NCI-H128 (cell line): ENCODE data around the gene RNF6.
A peak's percentile ranks its signal among the peaks of the same experiment; 100 is the strongest.

Experiments
- DNase-seq: peaks from one replicate; lab custom pipeline; 2025; ENCODE audit not compliant: unreplicated experiment; lab: John Stamatoyannopoulos, UW

RNF6 gene

DNA sequence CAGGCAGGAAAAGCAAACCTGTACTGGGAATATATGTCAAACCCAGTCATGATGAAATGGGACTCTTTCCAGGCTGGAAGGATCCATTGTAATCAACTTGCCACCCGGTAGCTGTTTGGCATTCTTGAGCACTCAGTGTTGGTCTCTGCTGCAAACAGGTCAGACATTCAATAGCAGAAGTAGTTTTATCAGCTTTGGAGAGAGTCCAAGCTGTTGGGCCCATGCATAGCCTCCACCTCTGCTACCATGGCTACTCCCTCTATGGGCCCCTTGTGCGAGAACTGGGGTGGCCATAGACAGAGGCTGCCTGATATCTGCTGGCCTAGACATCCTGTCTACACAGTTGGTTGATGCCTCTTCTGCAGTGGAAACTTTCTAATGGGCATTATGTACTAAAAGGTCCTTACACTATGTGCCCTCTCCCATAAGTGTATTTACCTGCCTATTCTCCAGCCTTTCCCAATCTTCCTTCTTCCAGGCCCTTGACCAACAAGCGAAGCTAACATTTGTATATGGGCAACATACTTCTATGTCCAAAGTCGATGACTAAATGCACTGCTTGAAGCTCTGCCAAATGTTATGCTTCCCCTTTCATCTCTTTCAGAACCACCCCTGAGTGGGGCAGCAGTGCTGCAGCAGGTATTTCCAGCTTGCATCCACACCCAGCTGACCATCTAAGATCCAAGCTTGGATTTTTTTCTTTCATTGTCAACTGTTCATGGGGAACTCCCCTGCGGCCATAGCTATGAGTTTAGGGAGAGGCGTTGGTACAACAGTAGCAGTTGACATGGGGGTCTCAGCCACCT is 5.3 kb upstream of the RNF6 start:
- DNase-seq: no peak

DNA sequence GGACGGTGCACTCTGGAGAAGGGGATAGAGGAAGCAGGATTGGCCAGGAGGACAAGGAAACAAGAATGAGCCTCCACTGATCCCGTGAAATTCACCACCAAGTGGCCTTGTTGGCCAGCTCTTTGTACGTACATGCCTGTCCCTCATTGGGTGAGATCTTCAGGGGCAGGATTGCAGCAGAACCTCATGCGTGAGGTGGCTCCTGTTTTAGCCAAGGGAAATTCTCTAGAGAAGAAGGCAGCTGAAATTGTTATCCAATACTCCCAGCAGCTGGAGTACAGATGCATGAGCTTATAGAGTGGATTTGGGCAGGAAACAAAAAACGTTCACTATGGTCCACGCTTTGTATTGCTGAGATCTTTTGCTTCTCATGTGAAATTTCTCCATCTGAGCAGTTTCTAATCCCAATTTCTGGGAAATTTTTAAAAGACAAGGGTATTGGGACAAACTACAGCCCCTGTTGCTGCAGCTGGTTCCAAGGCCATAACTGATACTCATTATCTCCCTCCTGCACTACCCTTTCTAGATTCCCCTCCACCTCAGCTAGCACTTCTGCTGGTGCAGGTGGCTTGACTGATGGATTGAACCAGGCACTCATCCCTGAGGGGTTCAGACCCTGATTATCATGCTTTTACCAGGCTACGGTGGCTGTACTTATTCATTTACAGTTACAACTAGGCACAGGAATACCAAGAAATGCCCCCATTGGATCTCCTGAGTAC is 3.9 kb upstream of the RNF6 start:
- DNase-seq: no peak

DNA sequence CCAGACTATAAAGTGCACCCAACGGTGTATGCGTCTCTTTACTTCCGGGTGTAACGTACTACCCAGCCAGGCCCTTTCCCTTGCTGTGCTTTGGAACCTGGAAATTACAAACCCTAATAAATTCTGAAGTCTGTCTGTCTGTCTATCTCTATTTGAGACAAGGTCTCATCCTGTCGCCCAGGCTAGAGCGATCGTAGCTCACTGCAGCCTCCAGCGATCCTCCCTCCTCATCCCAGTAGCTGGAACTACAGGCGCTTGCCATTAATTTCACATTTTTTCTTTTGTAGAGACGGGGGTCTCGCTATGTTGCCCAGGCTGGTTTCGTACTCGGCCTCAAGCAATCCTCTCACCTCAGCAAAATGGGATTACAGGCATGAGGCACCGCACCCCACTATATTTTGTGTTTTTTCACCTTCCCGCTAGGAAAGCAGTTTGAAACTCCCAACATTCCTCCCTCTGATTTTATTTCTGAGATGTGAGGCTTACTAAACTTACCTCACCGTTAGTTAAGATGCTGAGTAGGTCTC is 469 bp upstream of the RNF6 start:
- no peak for DNase-seq

DNA sequence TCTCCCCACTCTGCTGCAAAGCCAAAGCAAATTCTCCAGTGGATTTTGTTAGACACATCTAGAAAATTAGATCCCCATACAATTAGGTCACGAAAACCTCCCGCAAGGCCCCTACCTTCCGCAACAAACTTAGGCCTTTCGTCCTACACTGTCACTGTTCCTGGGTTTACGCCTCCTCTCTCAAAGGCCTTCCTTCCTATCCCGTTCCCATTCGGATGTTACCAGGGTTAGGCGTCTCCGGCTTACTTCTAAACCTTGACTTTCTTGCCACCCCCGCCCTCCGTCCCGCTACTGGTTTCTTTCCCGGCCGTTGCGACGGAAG is 754 bp downstream of the RNF6 start:
- DNase-seq: no peak

DNA sequence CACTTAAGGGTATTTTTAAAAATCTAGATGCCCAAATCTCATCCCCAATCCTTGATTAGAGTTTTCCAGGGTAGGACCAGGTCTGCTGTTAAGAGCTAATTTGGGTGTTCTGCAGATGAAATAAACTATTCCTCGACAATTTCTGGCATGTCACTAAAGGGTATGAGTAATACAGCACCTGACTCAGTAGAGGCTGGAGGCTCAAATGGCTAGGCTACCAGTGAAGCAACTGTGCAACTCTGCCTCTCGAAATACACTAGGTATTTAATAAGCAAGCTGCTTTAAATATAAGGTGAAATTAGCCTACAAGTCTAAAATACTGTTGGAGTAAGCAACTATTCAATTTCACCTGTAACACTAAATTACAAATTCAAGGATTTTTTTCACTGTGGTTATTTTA is 1.5 kb downstream of the RNF6 start:
- DNase-seq: no peak

DNA sequence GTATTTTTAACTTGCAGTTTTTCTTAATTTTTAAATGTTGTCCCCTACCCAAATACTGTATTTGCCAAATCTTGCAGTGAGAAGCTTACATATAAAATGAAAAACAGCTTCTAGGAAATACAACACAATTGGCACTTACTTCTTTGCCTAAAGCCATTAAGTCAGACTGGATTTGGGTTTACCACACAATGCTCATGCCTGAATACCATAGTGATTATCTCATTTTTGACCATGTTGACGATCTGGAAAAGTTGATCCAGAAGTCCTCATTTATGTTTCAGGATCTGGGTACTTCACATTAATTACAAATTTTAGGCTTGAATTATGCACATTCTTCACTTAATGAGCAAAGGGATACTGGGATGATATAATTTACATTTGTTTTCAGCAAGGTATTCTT is 2.4 kb downstream of the RNF6 start:
- no peak for DNase-seq

DNA sequence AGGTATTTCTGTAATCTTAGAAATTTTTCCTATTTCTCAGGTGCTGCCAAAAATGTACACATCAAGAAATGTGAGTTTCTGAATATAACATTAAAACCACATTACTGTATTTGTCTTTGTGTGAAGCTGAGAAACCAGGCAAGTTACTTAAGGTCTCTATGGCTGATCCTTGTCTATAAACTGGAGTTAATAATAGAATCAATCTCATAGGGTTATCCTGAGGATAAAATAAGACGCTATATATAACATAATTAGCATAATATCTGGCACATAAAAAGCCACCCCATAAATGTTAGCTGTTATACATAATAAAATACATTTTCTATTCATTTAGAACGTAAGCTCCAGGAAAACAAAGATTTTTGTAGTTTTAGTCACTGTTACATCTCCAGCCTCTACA is 6.1 kb downstream of the RNF6 start:
- no peak for DNase-seq

DNA sequence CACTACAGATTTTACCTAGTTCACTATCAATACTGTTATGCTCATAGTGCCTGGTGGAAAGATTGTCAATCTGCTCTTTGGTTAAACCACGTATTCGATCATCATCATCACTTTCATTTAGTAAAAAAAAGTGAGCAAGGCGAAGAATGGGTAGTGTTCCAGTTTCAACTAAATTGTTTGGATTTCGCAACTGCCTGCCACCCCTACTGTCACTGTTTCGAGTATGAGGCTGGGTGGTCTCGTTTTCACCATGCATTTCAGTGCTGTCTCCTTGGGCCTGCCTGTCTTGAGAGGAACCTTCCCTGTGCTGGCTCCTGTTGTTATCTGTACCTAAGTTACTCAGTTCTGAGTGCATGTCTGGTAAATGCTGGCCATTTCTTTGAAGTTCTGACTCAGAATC is 8.1 kb downstream of the RNF6 start:
- no peak for DNase-seq

DNA sequence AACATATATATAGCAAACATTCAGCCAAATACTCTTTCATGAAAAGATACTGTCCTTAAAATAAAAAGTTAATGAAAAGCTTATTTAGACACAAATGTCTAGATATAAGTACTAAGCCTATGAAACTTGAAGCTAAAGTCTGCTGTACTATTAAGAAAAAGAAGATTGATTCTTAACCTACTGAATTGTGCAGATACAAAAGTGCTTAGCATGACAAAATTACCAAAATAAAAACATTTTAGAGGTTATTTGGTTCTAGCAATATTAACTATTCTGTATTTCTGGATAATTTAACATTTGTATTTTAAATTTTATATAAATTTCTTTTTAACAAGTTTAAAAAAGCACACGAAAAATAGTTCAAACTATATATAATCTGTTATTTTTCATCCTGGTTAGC is 8.8 kb downstream of the RNF6 start:
- DNase-seq: no peak

DNA sequence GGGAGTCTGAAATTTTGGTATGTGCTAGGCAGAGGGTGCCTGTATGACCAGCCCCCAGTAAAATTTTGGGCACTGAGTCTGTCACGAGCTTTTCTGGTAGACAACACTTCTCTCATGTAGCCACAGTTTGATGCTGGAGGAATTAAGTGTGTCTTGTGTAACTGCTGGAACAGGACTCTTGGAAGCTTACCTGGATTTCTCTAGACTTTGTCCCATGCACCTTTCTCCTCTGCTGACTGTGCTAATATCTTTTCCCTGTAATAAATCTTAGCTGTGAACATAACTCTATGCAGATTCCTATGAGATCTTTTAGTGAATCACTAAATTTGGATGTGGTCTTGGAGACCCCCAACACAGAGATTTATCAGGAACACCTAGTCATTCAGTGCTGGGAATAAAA is 13.8 kb downstream of the RNF6 start:
- DNase-seq: no peak

DNA sequence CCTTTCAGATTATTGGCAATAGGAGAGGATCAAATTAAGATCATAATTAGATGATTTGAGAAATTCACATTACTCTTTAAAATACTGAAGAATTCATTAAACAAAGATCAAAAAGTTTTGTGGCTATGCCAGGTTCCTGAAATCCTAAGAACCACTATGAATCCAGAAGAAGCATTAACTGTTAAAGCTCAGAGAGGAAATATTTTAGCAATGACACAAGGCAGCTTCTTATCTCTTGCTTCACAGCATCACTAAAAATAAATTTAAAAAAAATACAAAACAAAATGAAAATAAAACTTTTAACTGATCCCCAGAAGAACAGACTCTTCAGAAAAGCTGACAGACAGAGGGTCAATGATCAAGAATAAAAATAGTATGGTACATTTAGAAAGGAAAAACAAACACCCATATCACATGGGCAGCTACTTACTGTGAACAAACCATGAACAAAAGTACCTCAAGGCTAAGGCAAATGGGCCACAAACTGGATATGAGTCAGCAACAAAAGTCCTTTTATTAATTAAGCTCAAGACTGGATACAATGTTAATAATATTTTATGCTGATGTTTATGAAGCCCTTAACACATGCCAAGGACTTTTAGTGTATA is 19.6 kb downstream of the RNF6 start:
- DNase-seq: no peak

DNA sequence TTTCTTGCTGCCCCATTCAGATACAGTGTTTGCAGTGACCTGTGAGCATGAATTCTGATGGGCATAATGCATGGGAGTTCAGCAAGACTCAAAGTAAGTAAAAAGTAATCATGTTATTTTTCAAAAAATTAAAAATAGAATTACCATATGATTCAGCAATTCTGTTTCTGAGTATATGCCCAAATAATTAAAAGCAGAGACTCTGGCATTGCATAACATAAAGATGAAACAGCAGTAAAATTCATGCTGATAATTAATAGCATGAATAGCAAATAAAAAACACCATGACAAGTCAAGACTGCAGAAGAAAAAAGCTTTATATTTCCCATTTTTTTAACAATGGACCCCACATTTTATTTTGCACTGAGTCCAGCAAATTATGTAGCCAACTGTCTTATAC is 21.3 kb downstream of the RNF6 start:
- no peak for DNase-seq

DNA sequence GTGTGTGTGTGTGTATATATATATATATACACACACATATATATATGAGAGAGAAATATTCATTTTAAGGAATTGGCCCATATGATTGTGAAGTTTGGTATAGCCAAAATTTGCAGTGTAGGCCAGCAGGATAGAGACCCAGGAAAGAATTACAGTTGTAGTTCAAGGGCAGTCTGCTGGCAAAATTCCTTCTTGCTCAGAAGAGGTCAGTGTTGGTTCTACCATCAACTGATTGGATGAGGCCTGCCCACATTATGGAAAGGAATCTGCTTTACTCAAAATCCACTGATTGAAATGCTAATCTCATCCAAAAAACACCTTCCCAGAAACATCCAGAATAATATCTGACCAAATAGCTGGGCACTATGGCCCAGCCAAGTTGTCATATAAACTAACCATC is 24.0 kb downstream of the RNF6 start:
- no peak for DNase-seq

DNA sequence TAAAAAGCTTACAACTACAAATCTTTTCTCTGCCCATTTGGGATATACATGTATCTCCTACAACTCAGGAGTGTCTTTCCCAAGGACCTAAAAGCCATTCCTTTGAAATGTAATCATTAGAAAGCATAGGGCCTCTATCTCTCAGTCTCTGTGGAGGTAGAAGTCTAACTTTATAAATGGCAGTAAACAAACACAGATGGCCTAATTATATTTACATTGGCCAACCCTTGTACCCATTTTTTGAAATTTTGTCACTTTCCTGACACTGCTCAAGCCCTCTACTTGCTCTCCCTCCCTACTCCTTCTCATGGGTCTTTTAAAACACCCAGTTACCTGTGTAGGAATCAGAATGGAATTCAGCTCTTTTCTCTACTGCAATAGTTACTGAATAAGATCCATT is 24.8 kb downstream of the RNF6 start:
- DNase-seq: no peak

DNA sequence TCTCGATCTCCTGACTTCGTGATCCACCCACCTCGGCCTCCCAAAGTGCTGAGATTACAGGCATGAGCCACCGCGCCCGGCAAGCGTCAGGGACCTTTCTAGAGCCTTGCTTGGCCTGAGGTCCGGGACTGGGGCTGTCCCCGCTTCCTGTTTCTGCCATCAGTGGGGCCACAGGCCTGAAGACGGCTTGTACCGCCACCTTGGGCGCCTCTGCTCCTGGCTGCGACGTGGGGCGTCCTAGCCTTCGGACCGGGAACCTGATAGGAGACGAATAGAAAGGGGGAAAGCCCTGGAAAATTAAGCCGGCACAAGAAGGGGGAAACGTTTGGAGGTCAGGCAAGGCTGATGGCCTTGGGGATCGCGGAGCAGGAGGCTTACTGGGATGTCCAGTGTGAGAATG is 35.1 kb downstream of the RNF6 start:
- no peak for DNase-seq

DNA sequence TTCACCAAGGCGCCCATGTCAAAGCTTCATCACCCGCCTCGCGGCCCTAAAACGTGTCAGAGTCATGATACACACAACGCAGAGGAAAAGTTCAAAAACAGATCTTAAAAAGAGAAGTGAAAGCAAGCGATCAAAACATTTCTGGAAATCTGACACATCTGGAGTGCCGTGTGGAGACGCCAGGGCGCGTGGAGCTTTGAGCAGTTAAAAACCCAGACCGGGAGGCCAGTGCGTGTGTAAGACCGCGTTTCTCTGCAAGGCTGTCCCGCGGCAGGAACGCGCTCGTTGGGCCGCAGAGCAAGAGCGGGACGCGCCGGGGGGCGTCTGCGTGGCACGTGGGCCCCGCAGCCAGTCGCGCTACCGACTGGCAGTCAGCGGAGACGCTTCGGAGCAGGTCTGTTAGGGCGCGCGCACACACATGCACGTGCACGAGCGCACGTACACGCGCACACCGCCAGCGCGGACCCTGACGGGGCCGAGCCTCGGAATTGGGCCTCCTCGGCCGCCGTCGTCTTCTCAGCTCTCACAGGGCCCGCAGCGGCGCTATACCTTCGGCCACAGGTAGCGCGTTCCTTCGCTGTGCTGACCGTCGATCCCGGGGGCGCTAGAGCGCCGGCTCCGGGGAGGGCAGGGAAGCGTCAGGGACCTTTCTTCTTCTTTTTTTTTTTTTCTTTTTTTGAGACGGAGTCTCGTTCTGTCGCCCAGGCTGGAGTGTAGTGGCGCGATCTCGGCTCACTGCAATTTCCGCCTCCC is 35.8 kb downstream of the RNF6 start:
- DNase-seq: peak; percentile 75

DNA sequence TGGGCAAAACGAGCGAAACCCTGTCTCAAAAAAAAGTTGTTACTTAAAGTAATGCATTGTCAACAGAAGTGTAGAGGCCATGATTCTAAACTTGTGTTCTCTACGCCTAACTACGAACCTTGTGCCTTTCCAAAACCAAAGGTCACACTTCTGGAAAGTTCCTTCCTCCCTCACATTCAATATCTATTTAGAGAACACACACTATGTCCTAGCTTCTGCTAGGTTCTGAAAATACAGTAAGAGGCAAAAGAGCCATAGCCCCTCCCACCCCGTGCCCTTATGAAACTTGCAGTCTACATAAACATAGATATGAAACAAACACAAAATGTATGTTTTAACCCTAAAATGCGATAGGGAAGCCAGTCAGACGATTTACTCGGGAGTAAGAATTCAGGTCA is 36.4 kb downstream of the RNF6 start:
- no peak for DNase-seq

DNA sequence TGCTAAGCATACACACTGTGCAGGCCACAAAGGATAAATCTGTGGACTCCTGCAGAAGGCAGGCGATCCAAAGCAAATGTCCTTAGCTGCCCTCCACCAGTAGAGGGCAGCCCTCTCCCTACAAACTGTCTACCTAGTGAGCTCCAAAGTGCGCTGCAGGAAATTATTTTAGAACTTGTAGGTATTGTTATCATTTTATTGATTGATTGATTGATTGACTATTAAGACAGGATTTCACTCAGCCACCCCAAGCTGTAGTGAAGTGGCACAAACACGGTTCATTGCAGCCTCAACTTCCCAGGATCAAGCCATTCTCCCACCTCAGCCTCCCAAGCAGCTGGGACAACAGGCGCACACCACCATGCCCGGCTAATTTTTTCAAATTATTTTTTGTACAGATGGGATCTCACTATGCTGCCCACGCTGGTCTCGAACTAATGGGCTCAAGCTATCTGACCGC is 37.3 kb downstream of the RNF6 start:
- peak; percentile 33 for DNase-seq

DNA sequence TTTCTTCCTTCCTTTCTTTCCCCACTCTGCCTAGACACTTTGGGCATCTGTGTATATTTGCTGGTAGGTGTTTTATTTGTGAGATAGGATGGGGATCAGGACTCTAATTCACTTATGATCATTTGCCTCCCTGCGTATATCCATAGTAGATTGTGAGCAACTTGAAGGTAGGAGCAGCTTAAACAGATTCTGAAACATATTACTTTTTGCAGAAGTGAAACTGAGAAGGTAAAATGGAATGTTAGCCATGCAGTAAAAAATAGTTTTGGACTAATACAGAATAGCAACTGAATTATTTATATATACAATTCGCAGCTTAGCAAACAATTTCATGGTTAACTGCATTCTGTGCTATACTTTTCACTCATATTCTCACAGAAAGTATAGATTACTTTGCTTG is 38.7 kb downstream of the RNF6 start:
- DNase-seq: no peak

DNA sequence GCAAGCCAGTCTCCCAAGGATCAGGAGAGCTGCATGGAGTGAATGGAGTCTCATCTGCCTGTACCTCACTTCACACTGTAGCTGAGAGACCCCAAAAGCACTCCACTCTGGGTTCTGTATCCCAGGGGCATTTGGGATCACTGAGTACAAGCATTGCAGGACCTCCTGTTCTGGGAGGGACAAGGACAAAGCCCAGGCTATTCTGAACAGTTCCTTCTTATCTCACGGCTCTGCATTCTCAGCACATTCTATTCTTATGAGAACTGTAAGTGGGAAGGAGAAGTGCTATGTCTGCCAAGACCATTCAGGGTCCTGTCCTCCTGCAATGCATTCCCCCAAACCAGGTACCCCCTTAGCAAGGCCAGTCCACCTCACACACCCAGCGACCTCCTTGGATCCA is 42.8 kb downstream of the RNF6 start:
- DNase-seq: no peak

DNA sequence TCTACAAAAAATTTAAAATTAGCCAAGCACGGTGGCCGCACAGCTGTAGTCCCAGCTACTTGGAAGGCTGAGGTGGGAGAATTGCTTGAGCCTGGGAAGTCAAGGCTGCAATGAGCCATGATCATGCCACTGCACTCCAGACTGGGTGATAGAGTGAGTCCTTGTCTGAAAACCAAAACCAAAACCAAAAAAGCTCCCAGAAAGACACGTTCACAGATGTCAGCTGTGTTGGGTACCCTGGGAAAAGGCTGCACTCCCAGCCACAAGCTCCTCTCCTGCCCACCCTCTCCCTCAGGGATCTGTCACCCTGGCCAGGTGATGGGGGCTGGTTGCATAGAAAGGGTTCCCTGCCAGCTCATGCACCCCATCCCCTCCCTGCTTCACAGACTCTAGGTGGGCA is 53.3 kb downstream of the RNF6 start:
- DNase-seq: no peak
